DMS153 treated with DMSO at 0.1 percent for 48 hours (cell line): Measurements from ENCODE around the gene ZNF544.
A peak's percentile ranks its signal among the peaks of the same experiment; 100 is the strongest.
"Not testable (repeated sequence)": the region's sequence is repeated elsewhere in the genome, so short reads cannot be mapped to it uniquely, and the experiment has no call there.

ENCODE experiments used
- DNase-seq: peaks from one replicate; lab custom pipeline; 2025; ENCODE audit not compliant: unreplicated experiment; lab: John Stamatoyannopoulos, UW

Gene ZNF544

GRCh38 chr19:58304748-58305064, 76.0 kb downstream of the ZNF544 start:
- no peak for DNase-seq

DNA sequence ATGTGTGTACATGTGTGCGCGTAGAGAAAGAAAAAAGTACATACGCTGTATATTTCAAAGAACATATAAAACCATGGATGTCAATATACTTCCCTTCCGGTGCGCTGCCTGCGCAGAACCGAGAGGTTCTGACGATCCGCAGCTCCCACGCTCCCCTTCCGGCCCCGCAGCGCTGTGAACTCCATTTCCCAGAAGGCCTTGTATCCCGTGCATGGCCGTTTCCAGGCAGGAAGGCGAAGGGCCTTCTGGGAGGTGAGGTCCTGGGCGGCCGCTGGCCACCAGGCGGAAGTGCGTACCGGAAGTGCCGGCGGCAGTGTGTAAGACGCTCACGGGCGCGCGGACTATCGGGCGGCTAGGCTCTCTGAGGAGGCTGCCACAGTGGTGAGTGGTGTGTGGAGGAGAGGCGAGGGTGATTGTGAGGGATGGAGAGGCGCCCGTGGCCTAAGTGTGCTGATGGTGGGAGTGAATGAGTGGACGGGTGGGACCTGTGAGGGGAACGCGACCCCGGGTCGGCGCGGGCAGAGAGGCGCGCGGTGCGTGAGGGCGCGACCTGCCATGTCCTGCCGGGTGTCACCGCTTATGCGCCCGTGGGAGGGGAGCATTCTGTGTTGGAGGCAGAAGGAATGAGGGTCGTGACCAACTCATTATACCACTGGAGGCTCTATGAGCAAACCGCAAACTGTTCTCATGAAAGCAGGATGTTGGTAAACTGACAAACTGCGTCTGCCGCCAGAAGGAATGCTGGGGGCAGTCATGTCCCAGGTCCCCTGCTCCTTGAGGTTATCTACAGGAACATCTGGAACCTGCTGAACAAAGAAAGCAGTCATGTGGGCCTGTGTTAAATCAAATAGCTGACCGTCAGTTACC, 76.6 kb downstream of the ZNF544 start, which contains the start of gene ERVK3-1:
ERVK3-1 (plus strand) TSS at position 313 of the 867 bp plus-strand sequence. CDS start 6,792 bp downstream, outside the sequence.
- peak; percentile 92 for DNase-seq

- DNase-seq: no peak
Measured at GRCh38 chr19:58305932-58306323, 77.2 kb downstream of the ZNF544 start.

DNA sequence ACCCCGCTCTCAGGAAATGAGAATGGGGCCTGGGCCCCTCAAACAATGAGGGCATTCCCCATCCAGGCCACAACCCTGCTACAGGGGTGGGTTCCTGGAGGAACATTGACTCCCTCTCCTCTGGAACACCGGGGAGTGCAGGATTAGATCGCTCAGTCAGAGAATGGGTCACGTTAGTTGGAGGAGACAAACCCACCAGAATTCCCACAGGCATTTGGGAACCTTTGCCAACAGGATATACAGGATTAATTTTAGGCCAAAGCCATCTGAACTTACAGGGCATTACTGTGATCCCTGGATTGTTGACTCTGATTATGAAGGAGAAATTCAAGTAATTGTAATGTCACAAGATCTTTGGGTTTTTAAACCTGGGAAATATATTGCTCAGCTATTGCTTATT, 79.0 kb downstream of the ZNF544 start:
- no peak for DNase-seq

DNA sequence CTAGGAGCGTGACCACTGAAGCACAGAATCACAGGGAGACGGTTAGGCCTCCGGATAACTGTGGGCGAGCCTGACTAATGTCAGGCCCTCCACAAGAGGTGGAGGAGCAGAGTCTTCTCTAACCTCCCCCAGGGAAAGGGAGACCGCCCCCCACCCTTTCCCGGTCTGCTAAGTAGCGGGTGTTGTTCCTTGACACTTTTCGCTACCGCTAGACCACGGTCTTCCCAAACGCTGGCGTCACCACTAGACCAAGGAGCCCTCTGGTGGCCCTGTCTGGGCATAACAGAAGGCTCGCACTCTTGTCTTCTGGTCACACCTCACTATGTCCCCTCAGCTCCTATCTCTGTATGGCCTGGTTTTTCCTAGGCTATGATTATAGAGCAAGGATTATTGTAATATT, 82.0 kb downstream of the ZNF544 start:
- not testable (repeated sequence) for DNase-seq

GRCh38 chr19:58311345-58311865, 82.7 kb downstream of the ZNF544 start:
- DNase-seq: no peak
